ENCODE results near the gene PREX1. TPM values are rescaled to one million over a fixed set of nuclear protein-coding genes. Genes with fewer than 3 reads are reported as not detected.

The PREX1 gene
- total and polyA plus RNA-seq, 2 donors (not counting 1 experiment from before 2014, with no cell fraction given): 1.0 to 3.1 TPM

GRCh38 chr20:48744515-48744914 is 83.3 kb downstream of the PREX1 start:
- Histone ChIP-seq H3K9me3 (ENCODE audit: control insufficient read depth, insufficient read depth, low read depth, low read length) (no peaks in the 10 kb centered on the region), H3K9ac (ENCODE audit: insufficient read depth, low read length) (no peak overlapping the region), H3K36me3 (ENCODE audit: control insufficient read depth, insufficient read depth, low read length) (no peaks in the 10 kb centered on the region), H3K27ac (ENCODE audit: insufficient read depth, low read length) (no peak overlapping the region), H3K4me1 (ENCODE audit: control insufficient read depth, extremely low read depth, insufficient read depth, low read length) (no peaks in the 10 kb centered on the region), H3K27me3 (ENCODE audit: control insufficient read depth, insufficient read depth, low read length) (no peaks in the 10 kb centered on the region), H3K4me2 (ENCODE audit: extremely low read depth, insufficient read depth, low read length) (no peak overlapping the region), H4K20me1 (ENCODE audit: control insufficient read depth, extremely low read depth, insufficient read depth, low read length) (no peaks in the 10 kb centered on the region), H2AFZ (ENCODE audit: low read length) (no peak overlapping the region), H3K79me2 (ENCODE audit: control insufficient read depth, insufficient read depth, low read length) (no peaks in the 10 kb centered on the region), H3K4me3 (replicated peaks in 1 of 4; ENCODE audit: control extremely low read depth in 1 of 4, insufficient read depth in 1 of 4, low read depth in 3 of 4, low read length in 4 of 4) (no peak overlapping the region)
- no peak for TF ChIP-seq EZH2 (IDR thresholded peaks at IDR 0.05; ENCODE audit: low read length, missing control alignments)
- TF ChIP-seq, protein P1, sequence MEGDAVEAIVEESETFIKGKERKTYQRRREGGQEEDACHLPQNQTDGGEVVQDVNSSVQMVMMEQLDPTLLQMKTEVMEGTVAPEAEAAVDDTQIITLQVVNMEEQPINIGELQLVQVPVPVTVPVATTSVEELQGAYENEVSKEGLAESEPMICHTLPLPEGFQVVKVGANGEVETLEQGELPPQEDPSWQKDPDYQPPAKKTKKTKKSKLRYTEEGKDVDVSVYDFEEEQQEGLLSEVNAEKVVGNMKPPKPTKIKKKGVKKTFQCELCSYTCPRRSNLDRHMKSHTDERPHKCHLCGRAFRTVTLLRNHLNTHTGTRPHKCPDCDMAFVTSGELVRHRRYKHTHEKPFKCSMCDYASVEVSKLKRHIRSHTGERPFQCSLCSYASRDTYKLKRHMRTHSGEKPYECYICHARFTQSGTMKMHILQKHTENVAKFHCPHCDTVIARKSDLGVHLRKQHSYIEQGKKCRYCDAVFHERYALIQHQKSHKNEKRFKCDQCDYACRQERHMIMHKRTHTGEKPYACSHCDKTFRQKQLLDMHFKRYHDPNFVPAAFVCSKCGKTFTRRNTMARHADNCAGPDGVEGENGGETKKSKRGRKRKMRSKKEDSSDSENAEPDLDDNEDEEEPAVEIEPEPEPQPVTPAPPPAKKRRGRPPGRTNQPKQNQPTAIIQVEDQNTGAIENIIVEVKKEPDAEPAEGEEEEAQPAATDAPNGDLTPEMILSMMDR (conservative IDR thresholded peaks at IDR 0.05 in 1 of 2, IDR thresholded peaks at IDR 0.05 in 1 of 2; ENCODE audit: low read depth in 1 of 2, low read length in 2 of 2): no peak
- DNase-seq (ENCODE audit: low read depth in 2 of 2): no peak

DNA sequence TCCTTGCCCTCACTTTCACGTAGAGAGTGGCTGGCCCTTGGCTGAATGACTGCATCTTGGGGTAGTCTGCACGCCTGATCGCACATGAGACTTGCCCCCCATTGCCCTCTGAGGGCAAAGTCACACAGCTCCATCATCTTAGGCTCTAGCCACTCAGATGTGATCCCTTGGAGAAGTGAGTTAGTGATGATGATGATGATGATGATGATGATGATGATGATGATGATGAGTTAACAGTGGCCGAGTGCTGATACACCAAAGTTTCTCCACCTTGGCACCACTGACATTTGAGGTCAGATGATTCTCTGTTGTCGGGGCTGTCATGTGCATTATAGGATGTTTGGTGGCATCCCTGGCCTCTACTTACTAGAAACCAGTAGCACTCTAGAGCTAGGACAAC is 84.0 kb downstream of the PREX1 start:
- no peak overlapping the region for H3K9ac ChIP-seq (ENCODE audit: insufficient read depth, low read length)
- no peaks in the 10 kb centered on the region for H4K20me1 ChIP-seq (ENCODE audit: control insufficient read depth, extremely low read depth, insufficient read depth, low read length)
- no peaks in the 10 kb centered on the region for H3K4me1 ChIP-seq (ENCODE audit: control insufficient read depth, extremely low read depth, insufficient read depth, low read length)
- H3K36me3 ChIP-seq (ENCODE audit: control insufficient read depth, insufficient read depth, low read length): no peaks in the 10 kb centered on the region
- no peak overlapping the region for H3K27ac ChIP-seq (ENCODE audit: insufficient read depth, low read length)
- no peaks in the 10 kb centered on the region for H3K79me2 ChIP-seq (ENCODE audit: control insufficient read depth, insufficient read depth, low read length)
- H3K4me2 ChIP-seq (ENCODE audit: extremely low read depth, insufficient read depth, low read length): no peak overlapping the region
- H3K9me3 ChIP-seq (ENCODE audit: control insufficient read depth, insufficient read depth, low read depth, low read length): no peaks in the 10 kb centered on the region
- H2AFZ ChIP-seq (ENCODE audit: low read length): no peak overlapping the region
- TF ChIP-seq, protein P1 (conservative IDR thresholded peaks at IDR 0.05 in 1 of 2, IDR thresholded peaks at IDR 0.05 in 1 of 2; ENCODE audit: low read depth in 1 of 2, low read length in 2 of 2): no peak
- TF ChIP-seq EZH2 (IDR thresholded peaks at IDR 0.05; ENCODE audit: low read length, missing control alignments): no peak
- DNase-seq (ENCODE audit: low read depth in 2 of 2): no peak
- no peak overlapping the region for H3K4me3 ChIP-seq (replicated peaks in 1 of 4; ENCODE audit: control extremely low read depth in 1 of 4, insufficient read depth in 1 of 4, low read depth in 3 of 4, low read length in 4 of 4)
- H3K27me3 ChIP-seq (ENCODE audit: control insufficient read depth, insufficient read depth, low read length): no peaks in the 10 kb centered on the region

GRCh38 chr20:48742912-48743680 is 84.7 kb downstream of the PREX1 start:
- Histone ChIP-seq H2AFZ (ENCODE audit: low read length) (no peak overlapping the region), H3K4me2 (ENCODE audit: extremely low read depth, insufficient read depth, low read length) (no peak overlapping the region), H3K4me1 (ENCODE audit: control insufficient read depth, extremely low read depth, insufficient read depth, low read length) (no peaks in the 10 kb centered on the region), H3K4me3 (replicated peaks in 1 of 4; ENCODE audit: control extremely low read depth in 1 of 4, insufficient read depth in 1 of 4, low read depth in 3 of 4, low read length in 4 of 4) (no peak overlapping the region), H3K27ac (ENCODE audit: insufficient read depth, low read length) (no peak overlapping the region), H3K9me3 (ENCODE audit: control insufficient read depth, insufficient read depth, low read depth, low read length) (no peaks in the 10 kb centered on the region), H3K27me3 (ENCODE audit: control insufficient read depth, insufficient read depth, low read length) (no peaks in the 10 kb centered on the region), H3K79me2 (ENCODE audit: control insufficient read depth, insufficient read depth, low read length) (no peaks in the 10 kb centered on the region), H4K20me1 (ENCODE audit: control insufficient read depth, extremely low read depth, insufficient read depth, low read length) (no peaks in the 10 kb centered on the region), H3K36me3 (ENCODE audit: control insufficient read depth, insufficient read depth, low read length) (no peaks in the 10 kb centered on the region), H3K9ac (ENCODE audit: insufficient read depth, low read length) (no peak overlapping the region)
- no peak for DNase-seq (ENCODE audit: low read depth in 2 of 2)
- no peak for TF ChIP-seq EZH2 (IDR thresholded peaks at IDR 0.05; ENCODE audit: low read length, missing control alignments)
- TF ChIP-seq, protein P1 (conservative IDR thresholded peaks at IDR 0.05 in 1 of 2, IDR thresholded peaks at IDR 0.05 in 1 of 2; ENCODE audit: low read depth in 1 of 2, low read length in 2 of 2): no peak

All from fibroblast of lung (primary cell).